Islet of Langerhans (tissue), 1 donor: ENCODE data around the gene CYTH3.
"Not testable (repeated sequence)": the region's sequence is repeated elsewhere in the genome, so short reads cannot be mapped to it uniquely, and the experiment has no call there.

Source experiments
- FAIRE-seq: peaks from one replicate; lab custom pipeline; 2011; peaks lifted over from hg19 to GRCh38; lab: Jason Lieb, UNC

CYTH3 gene

GRCh38 chr7:6165521-6166320 lies 106.7 kb downstream of the CYTH3 start:
- no peak for FAIRE-seq

- FAIRE-seq = no peak
Observed at GRCh38 chr7:6165075-6165474, 107.3 kb downstream of the CYTH3 start.

GRCh38 chr7:6164491-6164890 lies 107.9 kb downstream of the CYTH3 start:
- FAIRE-seq = no peak

GRCh38 chr7:6164010-6164409 lies 108.4 kb downstream of the CYTH3 start:
- FAIRE-seq = no peak

GRCh38 chr7:6163402-6163801 lies 109.0 kb downstream of the CYTH3 start:
- FAIRE-seq = no peak

- no peak for FAIRE-seq
Observed at GRCh38 chr7:6162650-6163366, 109.6 kb downstream of the CYTH3 start.

GRCh38 chr7:6162331-6162620 lies 110.1 kb downstream of the CYTH3 start:
- FAIRE-seq = no peak

GRCh38 chr7:6161463-6162330 lies 110.7 kb downstream of the CYTH3 start:
- FAIRE-seq = no peak

- FAIRE-seq = no peak
Observed at GRCh38 chr7:6160191-6160623, 112.2 kb downstream of the CYTH3 start.

- FAIRE-seq = no peak
Observed at GRCh38 chr7:6159524-6160031, 112.8 kb downstream of the CYTH3 start.

GRCh38 chr7:6159097-6159483 lies 113.3 kb downstream of the CYTH3 start:
- FAIRE-seq = no peak

GRCh38 chr7:6158424-6159096 lies 113.9 kb downstream of the CYTH3 start:
- no peak for FAIRE-seq

- no peak for FAIRE-seq
Observed at GRCh38 chr7:6157685-6158423, 114.6 kb downstream of the CYTH3 start.

- FAIRE-seq = no peak
Observed at GRCh38 chr7:6156734-6157133, 115.7 kb downstream of the CYTH3 start.

GRCh38 chr7:6155596-6155995 lies 116.8 kb downstream of the CYTH3 start:
- FAIRE-seq = no peak

GRCh38 chr7:6154542-6155404 lies 117.7 kb downstream of the CYTH3 start:
- FAIRE-seq = no peak

GRCh38 chr7:6153646-6154541 lies 118.5 kb downstream of the CYTH3 start:
- FAIRE-seq = no peak

GRCh38 chr7:6151994-6152735 lies 120.3 kb downstream of the CYTH3 start:
- no peak for FAIRE-seq

- FAIRE-seq = not testable (repeated sequence)
Observed at GRCh38 chr7:6151527-6151926, 120.9 kb downstream of the CYTH3 start.
